ENCODE data around the gene NDFIP2.

Gene NDFIP2

GRCh38 chr13:79492918-79493594, 12.1 kb downstream of the NDFIP2 start:
- CTCF ChIA-PET: interaction anchor here (0.7 to 3.6 kb wide), 3 partner anchors 9 to 12 kb away, joined by 3 to 12 read pairs (median 3); partner anchors contain the start of gene NDFIP2
- no peak for DNase-seq (ENCODE audit: extremely low spot score)
- TF ChIP-seq CTCF (IDR thresholded peaks at IDR 0.05; ENCODE audit: control extremely low read depth, extremely low read depth, low read depth, missing control alignments): no peak
- POLR2A ChIA-PET: no interaction called here

DNA sequence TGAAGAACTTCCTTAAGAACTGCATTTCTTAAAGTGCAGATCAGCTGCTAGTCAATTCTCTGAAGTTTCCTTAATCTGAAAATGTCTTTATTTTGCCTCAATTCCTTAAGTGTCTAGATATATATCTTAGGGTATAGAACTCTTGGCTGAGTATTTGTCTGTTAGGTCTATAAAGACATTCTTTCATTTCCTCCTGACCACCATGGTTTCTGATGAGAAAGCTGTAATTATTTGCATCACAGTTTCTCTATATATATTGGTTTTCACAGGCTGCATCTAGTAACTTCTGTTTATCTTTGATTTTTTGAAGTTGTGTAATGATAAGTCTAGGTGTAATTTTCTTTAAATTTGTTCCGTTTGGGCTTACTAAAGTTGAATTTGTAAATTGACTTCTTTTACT, 15.2 kb downstream of the NDFIP2 start:
- POLR2A ChIA-PET: no interaction called here
- CTCF ChIA-PET: interaction anchor here (1.2 kb wide), 1 partner anchor 15 kb away, joined by 3 read pairs; the partner anchor contains the start of gene NDFIP2
- DNase-seq (ENCODE audit: extremely low spot score): no peak
- no peak for TF ChIP-seq CTCF (IDR thresholded peaks at IDR 0.05; ENCODE audit: control extremely low read depth, extremely low read depth, low read depth, missing control alignments)

- ChIA-PET CTCF (interaction anchor here (0.7 to 1.5 kb wide), 3 partner anchors 12 to 73 kb away, joined by 3 read pairs; no protein-coding TSS in a partner anchor), POLR2A (no interaction called here)
- TF ChIP-seq CTCF (IDR thresholded peaks at IDR 0.05; ENCODE audit: control extremely low read depth, extremely low read depth, low read depth, missing control alignments): no peak
- no peak for DNase-seq (ENCODE audit: extremely low spot score)
Observed at GRCh38 chr13:79497064-79497463, 16.1 kb downstream of the NDFIP2 start.

GRCh38 chr13:79497852-79498251, 16.9 kb downstream of the NDFIP2 start:
- no peak for DNase-seq (ENCODE audit: extremely low spot score)
- no peak for TF ChIP-seq CTCF (IDR thresholded peaks at IDR 0.05; ENCODE audit: control extremely low read depth, extremely low read depth, low read depth, missing control alignments)
- ChIA-PET POLR2A (no interaction called here), CTCF (interaction anchor here (0.7 to 1.5 kb wide), 3 partner anchors 13 to 74 kb away, joined by 3 read pairs; no protein-coding TSS in a partner anchor)

DNA sequence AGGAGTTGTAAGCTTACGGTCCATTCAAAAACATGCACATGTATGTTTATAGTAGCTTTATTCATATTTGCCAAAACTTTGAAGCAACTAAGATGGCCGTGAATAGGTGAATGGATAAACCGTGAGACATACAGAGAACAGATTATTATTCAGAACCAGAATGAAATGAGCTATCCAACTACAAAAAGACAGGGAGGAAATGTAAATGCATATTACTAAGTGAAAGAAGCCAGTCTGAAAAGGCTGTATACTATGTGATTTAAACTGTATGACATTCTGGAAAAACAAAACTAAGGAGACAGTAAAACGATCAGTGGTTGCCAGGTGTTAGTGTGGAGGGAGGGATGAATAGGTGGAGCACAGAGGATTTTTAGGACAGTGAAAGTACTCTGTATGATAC, 19.9 kb downstream of the NDFIP2 start:
- no peak for DNase-seq (ENCODE audit: extremely low spot score)
- POLR2A ChIA-PET: no interaction called here
- CTCF ChIA-PET: interaction anchor here (1.0 to 3.3 kb wide), 5 partner anchors 9 to 78 kb away, joined by 3 to 26 read pairs (median 3); no protein-coding TSS in a partner anchor
- TF ChIP-seq CTCF (IDR thresholded peaks at IDR 0.05; ENCODE audit: control extremely low read depth, extremely low read depth, low read depth, missing control alignments): no peak

GRCh38 chr13:79501538-79502232, 20.7 kb downstream of the NDFIP2 start:
- no peak for DNase-seq (ENCODE audit: extremely low spot score)
- no peak for TF ChIP-seq CTCF (IDR thresholded peaks at IDR 0.05; ENCODE audit: control extremely low read depth, extremely low read depth, low read depth, missing control alignments)
- CTCF ChIA-PET: interaction anchor here (1.1 to 3.3 kb wide), 9 partner anchors 10 to 78 kb away, joined by 3 to 26 read pairs (median 4); partner anchors contain the start of gene NDFIP2
- POLR2A ChIA-PET: no interaction called here

All from GM10248 (cell line).